Subcutaneous abdominal adipose tissue (tissue), 5 donors: ENCODE results near the gene AMBP.

Experiments used
- H3K27ac ChIP-seq: one replicate; pipeline ENCODE4 v1.7.0; 2013; ENCODE audit warnings: low read depth, mild to moderate bottlenecking, inconsistent platforms, low read length, moderate library complexity
- H3K27me3 ChIP-seq, 5 donors: one replicate each; pipeline ENCODE4 v1.7.0; 2013; ENCODE audit warnings: low read length in 5 of 5, inconsistent platforms in 1 of 5; ENCODE audit not compliant: control insufficient read depth in 5 of 5, insufficient read depth in 4 of 5
- H3K36me3 ChIP-seq, 5 donors: one replicate each; pipeline ENCODE4 v1.7.0; 2013; ENCODE audit warnings: low read length in 5 of 5; ENCODE audit not compliant: control insufficient read depth in 5 of 5, insufficient read depth in 5 of 5
- H3K4me1 ChIP-seq, 5 donors: one replicate each; pipeline ENCODE4 v1.7.0; 2013; ENCODE audit warnings: low read length in 5 of 5, mild to moderate bottlenecking in 3 of 5, moderate library complexity in 1 of 5; ENCODE audit not compliant: control insufficient read depth in 5 of 5, insufficient read depth in 5 of 5
- H3K4me3 ChIP-seq, 5 donors: one replicate each; pipeline ENCODE4 v1.7.0; 2013; ENCODE audit warnings: low read length in 5 of 5, low read depth in 1 of 5
- H3K9ac ChIP-seq, 5 donors: one replicate each; pipeline ENCODE4 v1.7.0; 2013; ENCODE audit warnings: low read length in 5 of 5, mild to moderate bottlenecking in 4 of 5, moderate library complexity in 3 of 5
- H3K9me3 ChIP-seq, 5 donors: one replicate each; pipeline ENCODE4 v1.7.0; 2013; ENCODE audit warnings: low read length in 5 of 5; ENCODE audit not compliant: control insufficient read depth in 5 of 5
- donor health status: healthy.
- donor health status: healthy.
- donor health status: healthy.
- donor health status: healthy.
- donor health status: healthy.

Gene AMBP

GRCh38 chr9:114099669-114100270, 21.7 kb upstream of the AMBP start:
- H3K4me3 ChIP-seq, result no peak overlapping the region
- H3K27me3 ChIP-seq, result peaks cover 8 to 43% (median 33%) of the 10 kb centered on the region in 5 donors
- H3K27ac ChIP-seq, result no peak overlapping the region
- no peaks in the 10 kb centered on the region for H3K36me3 ChIP-seq
- peaks cover 0 to 6% (median 0%) of the 10 kb centered on the region in 5 donors for H3K9me3 ChIP-seq
- no peak overlapping the region for H3K9ac ChIP-seq
- H3K4me1 ChIP-seq, result peaks cover 0 to 10% (median 8%) of the 10 kb centered on the region in 5 donors

DNA sequence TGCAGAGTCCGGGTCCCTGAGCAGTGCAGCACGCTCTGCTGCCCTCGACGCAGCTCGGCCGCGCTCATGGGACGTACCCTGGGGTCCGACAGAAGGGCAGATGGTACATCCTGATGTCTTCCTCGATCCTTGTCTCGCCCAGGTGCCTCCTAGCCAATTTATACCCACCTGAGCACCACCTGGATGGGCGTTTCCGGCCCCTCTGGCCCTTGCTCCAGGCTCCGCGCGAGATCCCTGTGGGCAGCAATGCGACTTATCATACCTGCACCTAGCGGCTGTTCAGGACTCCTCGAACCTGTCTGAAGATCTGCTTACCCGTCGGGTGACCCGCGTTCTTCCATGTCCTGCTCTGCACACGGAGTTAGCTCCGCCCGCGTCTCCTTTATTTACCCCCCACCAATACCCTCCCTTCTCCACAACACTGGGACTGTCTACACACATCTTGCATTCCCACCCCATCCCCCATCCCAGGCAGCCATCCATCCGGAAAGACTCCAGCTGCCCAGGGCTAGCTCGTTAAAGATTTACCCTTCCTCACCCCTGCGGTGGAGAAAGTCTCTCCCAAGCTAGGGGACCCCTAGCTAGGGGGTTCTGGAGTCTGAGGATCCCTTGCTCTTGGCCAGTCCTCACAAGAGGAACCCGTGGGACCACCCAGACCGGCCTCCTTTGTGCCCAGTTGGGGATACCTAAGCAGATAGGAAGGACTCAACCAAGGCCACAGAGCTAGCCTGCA, 21.0 kb upstream of the AMBP start, which contains the start of gene KIF12:
KIF12 (minus strand) TSS at position 357 of the 733 bp plus-strand sequence; CDS start at position 341, 16 bp downstream.
- Histone ChIP-seq H3K27ac (no peak within 1 kb of the TSS), H3K27me3 (peaks cover 8 to 43% (median 37%) of the 10 kb centered on the region in 5 donors), H3K4me1 (peaks cover 0 to 10% (median 8%) of the 10 kb centered on the region in 5 donors), H3K36me3 (no peaks in the 10 kb centered on the region), H3K9me3 (peaks cover 0 to 6% (median 0%) of the 10 kb centered on the region in 5 donors), H3K9ac (no peak within 1 kb of the TSS), H3K4me3 (peak within 1 kb of the TSS in 3 of 5 donors; percentile 12 to 37 (median 31))

DNA sequence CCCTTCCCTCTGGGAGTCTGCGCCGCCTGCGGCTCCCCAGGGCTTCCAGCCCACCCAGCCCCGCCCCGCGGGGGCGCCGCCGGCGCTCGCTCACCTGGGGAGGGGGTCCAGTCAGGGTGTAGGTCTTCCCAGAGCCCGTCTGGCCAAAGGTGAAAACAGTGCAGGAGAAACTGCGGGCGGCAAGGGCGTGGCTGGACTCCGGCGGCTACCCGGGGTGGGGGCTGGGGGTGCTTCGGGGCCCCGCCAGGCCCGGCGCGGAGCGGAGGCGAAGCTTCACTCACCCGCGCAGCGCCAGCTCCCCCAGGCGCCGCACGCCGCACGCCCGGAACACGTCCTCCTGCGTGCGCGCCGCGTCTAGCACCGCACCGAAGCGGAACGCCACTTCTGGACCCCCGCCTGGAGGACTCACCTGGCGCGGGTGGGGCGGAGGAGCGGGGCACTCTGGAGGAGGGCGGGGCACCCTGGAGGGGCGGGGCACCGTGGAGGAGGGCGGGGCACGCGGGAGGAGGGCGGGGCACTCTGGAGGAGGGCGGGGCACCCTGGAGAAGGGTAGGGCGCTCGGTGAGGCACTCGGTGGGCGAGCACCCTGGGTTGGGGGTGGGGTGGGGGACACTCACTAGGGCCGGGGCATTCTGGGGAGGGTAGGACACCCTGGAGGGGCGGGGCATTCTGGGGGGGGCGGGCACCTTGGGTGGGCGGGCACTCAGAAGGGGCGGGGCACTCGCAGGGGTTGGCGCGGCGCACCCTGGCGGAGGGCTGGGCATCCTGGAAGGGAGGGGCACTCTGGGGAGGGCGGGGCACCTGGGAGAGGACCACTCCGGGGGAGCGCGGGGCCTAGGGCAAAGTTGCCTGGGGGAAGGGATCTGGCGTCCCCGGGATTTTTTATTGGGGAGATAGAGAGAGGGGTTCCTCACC, 20.2 kb upstream of the AMBP start:
- Histone ChIP-seq H3K4me1 (peaks cover 0 to 10% (median 8%) of the 10 kb centered on the region in 5 donors), H3K36me3 (no peaks in the 10 kb centered on the region), H3K4me3 (peak overlapping the region in 3 of 5 donors; percentile 12 to 37 (median 31)), H3K9ac (no peak overlapping the region), H3K27ac (no peak overlapping the region), H3K9me3 (peaks cover 0 to 6% (median 0%) of the 10 kb centered on the region in 5 donors), H3K27me3 (peaks cover 8 to 43% (median 37%) of the 10 kb centered on the region in 5 donors)

- no peak overlapping the region for H3K9ac ChIP-seq
- peaks cover 0 to 10% (median 8%) of the 10 kb centered on the region in 5 donors for H3K4me1 ChIP-seq
- peak overlapping the region in 3 of 5 donors; percentile 12 to 37 (median 31) for H3K4me3 ChIP-seq
- H3K27me3 ChIP-seq, result peaks cover 8 to 44% (median 37%) of the 10 kb centered on the region in 5 donors
- H3K27ac ChIP-seq, result no peak overlapping the region
- H3K9me3 ChIP-seq, result peaks cover 0 to 6% (median 0%) of the 10 kb centered on the region in 5 donors
- H3K36me3 ChIP-seq, result no peaks in the 10 kb centered on the region
Observed at GRCh38 chr9:114097613-114098020, 19.5 kb upstream of the AMBP start.

GRCh38 chr9:114096866-114097612, 18.9 kb upstream of the AMBP start:
- peaks cover 0 to 10% (median 8%) of the 10 kb centered on the region in 5 donors for H3K4me1 ChIP-seq
- peaks cover 0 to 5% (median 0%) of the 10 kb centered on the region in 5 donors for H3K9me3 ChIP-seq
- peaks cover 8 to 44% (median 37%) of the 10 kb centered on the region in 5 donors for H3K27me3 ChIP-seq
- no peak overlapping the region for H3K27ac ChIP-seq
- H3K9ac ChIP-seq, result no peak overlapping the region
- peak overlapping the region in 1 of 5 donors; percentile 37 for H3K4me3 ChIP-seq
- H3K36me3 ChIP-seq, result no peaks in the 10 kb centered on the region

- Histone ChIP-seq H3K4me1 (peaks cover 0 to 10% (median 8%) of the 10 kb centered on the region in 5 donors), H3K9me3 (no peaks in the 10 kb centered on the region), H3K36me3 (no peaks in the 10 kb centered on the region), H3K4me3 (no peak overlapping the region), H3K9ac (no peak overlapping the region), H3K27me3 (peaks cover 8 to 44% (median 37%) of the 10 kb centered on the region in 5 donors), H3K27ac (no peak overlapping the region)
Observed at GRCh38 chr9:114096041-114096511, 18.0 kb upstream of the AMBP start.

- Histone ChIP-seq H3K36me3 (no peaks in the 10 kb centered on the region), H3K9me3 (no peaks in the 10 kb centered on the region), H3K27ac (no peak overlapping the region), H3K4me3 (no peak overlapping the region), H3K9ac (no peak overlapping the region), H3K4me1 (peaks cover 0 to 10% (median 8%) of the 10 kb centered on the region in 5 donors), H3K27me3 (peaks cover 8 to 47% (median 37%) of the 10 kb centered on the region in 5 donors)
Observed at GRCh38 chr9:114094971-114095370, 16.9 kb upstream of the AMBP start.

- H3K4me1 ChIP-seq, result peaks cover 0 to 10% (median 8%) of the 10 kb centered on the region in 5 donors
- H3K27ac ChIP-seq, result no peak overlapping the region
- no peak overlapping the region for H3K4me3 ChIP-seq
- peaks cover 8 to 50% (median 35%) of the 10 kb centered on the region in 5 donors for H3K27me3 ChIP-seq
- no peak overlapping the region for H3K9ac ChIP-seq
- no peaks in the 10 kb centered on the region for H3K9me3 ChIP-seq
- H3K36me3 ChIP-seq, result no peaks in the 10 kb centered on the region
Observed at GRCh38 chr9:114093761-114094505, 15.8 kb upstream of the AMBP start.
